Stimulated activated CD4-positive, alpha-beta T cell treated with anti-CD3 and anti-CD28 coated beads, Interleukin-1b, Interleukin-23, amount 100 ng/mL, for 48 hours (primary cell): Measurements from ENCODE around the gene RPS6KA4.
"Not testable (repeated sequence)": the region's sequence is repeated elsewhere in the genome, so short reads cannot be mapped to it uniquely, and the experiment has no call there.

ENCODE experiments used
- DNase-seq: peaks from one replicate; pipeline ENCODE4 v3.0.0-alpha.2; 2020

The RPS6KA4 gene

DNA sequence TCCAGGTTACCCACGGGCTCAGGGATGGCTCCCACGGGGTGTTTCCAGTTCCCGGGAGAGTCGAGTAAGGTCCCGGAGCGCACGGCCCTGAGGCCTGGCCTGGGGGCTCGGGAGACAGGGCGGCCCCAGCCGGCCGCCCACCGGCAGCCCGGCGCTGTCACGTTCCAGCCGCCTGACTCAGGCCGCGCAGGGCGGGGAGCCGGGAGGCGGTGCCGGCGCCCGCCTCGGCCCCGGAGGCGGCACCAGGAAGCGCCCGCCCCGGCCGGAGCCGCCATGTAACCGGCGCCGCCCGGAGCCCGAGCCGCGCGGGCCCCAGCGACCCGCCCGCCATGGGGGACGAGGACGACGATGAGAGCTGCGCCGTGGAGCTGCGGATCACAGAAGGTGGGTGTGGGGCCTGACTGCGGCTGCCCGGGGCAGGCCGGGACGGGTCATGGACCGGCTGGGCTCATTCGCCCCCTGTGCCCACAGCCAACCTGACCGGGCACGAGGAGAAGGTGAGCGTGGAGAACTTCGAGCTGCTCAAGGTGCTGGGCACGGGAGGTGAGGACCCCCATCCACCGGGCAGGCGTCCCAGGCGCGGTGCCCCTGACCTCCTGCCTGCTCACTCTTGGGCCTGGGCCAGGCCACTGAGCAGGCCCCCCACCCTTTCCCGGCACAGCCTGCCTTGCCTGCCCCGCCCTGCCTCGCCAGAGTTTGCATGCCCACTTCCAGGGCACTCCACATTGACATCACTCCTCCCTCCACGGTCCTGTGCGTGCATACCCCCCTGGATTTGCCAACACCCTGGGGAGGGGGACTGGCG lies at the start of gene RPS6KA4:
Gene RPS6KA4, plus strand, starts transcription at position 256 of the 805 bp plus-strand sequence. Its CDS starts 74 bp downstream, at position 330.
- peak; percentile 42 for DNase-seq

DNA sequence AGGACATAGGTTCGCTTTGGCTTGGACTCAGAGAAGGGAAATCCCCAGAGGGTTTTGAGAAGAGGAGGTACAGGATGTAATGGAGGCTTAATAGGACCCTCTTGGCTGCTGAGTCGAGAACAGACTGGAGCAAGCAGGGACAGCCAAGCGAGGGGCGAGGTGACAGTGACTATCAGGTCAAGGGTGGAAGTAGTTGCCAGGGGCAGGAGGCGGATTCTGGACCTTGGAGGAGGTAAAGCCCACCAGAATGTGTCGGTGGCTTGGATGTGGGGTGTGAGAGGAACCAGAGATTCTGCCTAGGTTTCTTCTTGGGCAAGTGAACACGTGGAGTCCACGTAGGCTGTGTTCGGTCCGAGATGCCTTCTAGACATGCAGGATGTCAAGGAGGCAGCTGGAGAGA lies 46.0 kb upstream of the RPS6KA4 start:
- DNase-seq, result no peak

DNA sequence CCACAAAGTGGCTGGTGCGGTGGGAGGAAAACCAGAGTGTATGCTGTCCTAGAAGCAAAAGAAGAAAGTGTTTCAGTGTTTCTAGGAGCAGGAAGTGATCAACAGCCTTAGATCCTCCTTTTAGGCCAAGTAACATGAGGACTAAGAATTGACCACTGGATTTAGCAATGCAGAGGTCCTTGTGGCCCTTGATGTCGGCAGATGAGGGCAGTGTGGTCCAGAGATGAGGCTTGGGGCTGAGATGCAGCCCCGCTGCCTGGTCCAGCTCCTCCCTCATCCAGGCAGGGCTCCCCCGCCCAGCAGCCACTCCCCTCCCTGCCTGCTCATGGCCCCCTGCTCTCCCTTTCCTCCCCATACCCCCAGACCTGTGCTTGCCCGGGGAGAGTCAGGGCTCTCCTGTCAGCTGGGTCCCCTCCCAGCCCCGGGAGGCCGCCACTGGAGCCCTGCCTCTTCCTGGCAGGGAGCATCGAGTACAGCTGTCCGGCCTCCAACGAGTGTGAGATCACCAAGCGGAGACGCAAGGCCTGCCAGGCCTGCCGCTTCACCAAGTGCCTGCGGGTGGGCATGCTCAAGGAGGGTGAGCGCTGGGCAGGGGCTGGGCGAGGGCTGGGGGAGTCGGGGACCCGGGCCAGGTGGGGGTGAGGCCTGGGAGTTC lies 45.3 kb upstream of the RPS6KA4 start:
- no peak for DNase-seq

DNA sequence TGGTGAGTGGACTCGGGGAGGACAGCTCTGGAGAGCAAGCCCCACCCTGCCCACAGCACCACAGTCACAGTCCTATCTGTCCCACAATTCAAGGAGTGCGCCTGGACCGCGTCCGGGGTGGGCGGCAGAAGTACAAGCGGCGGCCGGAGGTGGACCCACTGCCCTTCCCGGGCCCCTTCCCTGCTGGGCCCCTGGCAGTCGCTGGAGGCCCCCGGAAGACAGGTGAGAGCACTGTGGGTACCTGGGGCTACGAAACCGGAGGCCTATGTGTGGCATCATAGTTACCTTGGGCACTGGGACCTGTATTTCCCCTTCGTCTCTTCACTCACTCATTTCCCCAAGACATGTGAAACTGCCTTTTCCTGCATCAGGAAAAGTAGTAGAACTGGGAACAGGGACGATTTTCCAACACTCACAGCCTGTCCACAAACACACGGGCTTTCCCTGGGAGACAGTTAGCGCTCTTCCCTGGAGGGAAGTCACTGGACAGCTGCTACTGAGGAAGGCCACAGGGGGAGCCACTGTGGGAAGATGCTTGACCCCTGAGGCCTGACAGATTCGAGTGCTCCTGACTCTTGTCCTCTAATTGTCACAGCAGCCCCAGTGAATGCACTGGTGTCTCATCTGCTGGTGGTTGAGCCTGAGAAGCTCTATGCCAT lies 44.7 kb upstream of the RPS6KA4 start:
- no peak for DNase-seq

DNA sequence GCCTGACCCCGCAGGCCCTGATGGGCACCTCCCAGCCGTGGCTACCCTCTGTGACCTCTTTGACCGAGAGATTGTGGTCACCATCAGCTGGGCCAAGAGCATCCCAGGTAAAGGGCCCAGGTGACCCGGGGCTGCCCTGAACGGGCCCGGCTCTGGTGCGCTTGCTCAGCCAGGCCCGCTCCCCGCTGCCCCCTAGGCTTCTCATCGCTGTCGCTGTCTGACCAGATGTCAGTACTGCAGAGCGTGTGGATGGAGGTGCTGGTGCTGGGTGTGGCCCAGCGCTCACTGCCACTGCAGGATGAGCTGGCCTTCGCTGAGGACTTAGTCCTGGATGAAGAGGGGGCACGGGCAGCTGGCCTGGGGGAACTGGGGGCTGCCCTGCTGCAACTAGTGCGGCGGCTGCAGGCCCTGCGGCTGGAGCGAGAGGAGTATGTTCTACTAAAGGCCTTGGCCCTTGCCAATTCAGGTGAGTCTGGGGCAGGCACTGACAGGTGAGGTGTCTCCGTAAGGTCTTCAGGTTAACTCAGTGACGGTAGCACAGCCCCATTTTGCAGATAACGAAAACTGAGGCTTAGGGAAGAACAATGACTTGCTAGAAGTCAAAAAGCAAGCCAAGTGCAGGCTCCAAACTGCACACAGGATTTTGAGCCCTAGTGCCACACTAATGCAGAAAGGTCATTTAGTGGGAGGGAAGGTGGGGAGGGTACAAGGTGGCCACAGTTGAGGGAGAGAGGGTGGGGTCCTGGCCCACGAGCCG lies 44.0 kb upstream of the RPS6KA4 start:
- no peak for DNase-seq

DNA sequence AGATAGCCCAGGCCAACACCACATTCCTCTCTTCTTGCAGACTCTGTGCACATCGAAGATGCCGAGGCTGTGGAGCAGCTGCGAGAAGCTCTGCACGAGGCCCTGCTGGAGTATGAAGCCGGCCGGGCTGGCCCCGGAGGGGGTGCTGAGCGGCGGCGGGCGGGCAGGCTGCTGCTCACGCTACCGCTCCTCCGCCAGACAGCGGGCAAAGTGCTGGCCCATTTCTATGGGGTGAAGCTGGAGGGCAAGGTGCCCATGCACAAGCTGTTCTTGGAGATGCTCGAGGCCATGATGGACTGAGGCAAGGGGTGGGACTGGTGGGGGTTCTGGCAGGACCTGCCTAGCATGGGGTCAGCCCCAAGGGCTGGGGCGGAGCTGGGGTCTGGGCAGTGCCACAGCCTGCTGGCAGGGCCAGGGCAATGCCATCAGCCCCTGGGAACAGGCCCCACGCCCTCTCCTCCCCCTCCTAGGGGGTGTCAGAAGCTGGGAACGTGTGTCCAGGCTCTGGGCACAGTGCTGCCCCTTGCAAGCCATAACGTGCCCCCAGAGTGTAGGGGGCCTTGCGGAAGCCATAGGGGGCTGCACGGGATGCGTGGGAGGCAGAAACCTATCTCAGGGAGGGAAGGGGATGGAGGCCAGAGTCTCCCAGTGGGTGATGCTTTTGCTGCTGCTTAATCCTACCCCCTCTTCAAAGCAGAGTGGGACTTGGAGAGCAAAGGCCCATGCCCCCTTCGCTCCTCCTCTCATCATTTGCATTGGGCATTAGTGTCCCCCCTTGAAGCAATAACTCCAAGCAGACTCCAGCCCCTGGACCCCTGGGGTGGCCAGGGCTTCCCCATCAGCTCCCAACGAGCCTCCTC lies 43.1 kb upstream of the RPS6KA4 start:
- DNase-seq, result not testable (repeated sequence)

DNA sequence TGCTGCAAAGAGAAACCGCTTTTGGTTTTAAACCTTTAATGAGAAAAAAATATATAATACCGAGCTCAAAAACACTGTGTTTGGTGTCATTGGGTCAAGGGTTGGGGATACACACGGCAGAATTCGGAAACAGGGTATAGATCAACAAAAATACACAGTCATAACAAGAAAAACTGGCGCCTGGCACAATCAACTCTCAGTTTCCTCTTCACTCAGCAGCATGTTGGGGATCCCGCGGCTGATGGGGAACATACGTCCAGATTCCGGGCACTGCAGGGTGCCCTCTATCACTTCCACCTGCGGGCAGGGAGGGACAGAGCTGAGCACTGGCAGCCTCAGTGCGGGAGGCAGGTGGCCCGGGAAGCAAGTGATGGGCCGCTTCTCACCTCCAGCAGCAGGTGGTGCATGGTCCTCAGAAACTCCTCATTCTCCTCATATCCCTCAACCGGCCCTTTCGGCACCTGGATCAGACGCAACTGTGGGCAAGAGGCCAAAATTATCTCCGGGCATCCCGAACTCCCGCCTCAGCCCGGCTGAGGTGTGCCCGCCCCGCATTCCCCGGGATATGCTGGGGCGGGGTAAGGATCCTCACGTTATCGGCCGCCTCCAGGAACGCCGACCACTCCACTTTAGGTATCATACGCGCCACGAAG lies 42.2 kb upstream of the RPS6KA4 start:
- peak; percentile 35 for DNase-seq

DNA sequence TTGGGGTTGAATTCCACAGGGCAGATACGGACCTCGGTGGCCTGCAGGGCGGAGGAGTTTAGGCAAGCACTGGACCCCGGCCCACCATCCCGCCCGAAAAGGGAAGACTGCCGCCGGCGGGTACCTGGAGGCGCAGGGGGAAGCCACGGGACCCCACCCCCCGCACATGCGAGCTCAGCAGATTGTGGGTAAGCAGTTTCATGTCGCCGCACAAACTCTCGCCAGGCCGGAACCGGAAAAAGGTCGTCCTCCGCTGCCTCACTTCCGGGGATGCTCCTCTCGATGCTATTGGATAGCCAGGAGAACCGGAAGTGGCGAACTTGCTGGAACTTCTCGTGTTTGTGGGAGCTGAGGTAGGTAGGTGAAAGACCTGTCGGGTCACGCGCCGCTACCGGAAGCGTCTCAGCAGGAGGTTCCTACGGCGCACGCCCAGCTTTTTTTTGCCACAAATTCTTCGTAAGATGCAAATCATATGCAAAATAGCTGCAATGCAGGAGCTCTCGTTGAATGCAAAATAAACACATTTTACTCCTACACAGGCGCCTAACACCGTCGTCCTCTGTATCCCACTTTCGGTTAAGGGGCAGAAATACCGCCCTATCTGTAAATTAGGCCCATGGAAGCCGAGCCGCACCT lies 41.5 kb upstream of the RPS6KA4 start, which contains the start of gene TRMT112:
Gene TRMT112, minus strand, starts transcription at position 235 of the 636 bp plus-strand sequence. Its CDS starts 33 bp downstream, at position 202.
- peak; percentile 98 for DNase-seq

DNA sequence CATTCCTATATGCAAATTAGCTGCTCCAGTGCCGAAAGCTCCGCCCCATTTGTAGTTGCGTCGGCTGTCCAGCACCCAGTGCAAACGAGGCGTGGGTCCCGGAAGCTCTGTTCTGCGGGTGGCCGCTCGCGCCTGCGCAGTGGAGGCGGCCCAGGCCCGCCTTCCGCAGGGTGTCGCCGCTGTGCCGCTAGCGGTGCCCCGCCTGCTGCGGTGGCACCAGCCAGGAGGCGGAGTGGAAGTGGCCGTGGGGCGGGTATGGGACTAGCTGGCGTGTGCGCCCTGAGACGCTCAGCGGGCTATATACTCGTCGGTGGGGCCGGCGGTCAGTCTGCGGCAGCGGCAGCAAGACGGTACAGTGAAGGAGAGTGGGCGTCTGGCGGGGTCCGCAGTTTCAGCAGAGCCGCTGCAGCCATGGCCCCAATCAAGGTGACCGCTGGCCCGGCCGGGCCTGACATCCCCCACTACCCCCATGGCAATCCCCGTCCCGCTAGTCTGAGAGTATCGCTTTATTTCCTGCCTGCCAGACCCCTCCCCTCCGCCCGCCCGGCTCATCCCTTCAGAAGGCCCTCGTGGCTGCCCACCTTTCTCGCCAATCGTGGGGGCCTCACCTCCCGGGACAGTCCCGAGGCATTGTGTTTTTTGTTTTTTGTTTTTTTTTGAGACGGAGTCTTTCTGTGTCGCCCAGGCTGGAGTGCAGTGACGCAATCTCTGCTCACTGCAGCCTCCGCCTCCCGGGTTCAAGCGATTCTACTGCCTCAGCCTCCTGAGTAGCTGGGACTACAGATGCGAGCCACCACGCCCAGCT lies 40.8 kb upstream of the RPS6KA4 start, which contains the start of gene PRDX5:
Gene PRDX5, plus strand, starts transcription at position 161 of the 805 bp plus-strand sequence. Its CDS starts 95 bp downstream, at position 256.
- DNase-seq, result peak; percentile 96

DNA sequence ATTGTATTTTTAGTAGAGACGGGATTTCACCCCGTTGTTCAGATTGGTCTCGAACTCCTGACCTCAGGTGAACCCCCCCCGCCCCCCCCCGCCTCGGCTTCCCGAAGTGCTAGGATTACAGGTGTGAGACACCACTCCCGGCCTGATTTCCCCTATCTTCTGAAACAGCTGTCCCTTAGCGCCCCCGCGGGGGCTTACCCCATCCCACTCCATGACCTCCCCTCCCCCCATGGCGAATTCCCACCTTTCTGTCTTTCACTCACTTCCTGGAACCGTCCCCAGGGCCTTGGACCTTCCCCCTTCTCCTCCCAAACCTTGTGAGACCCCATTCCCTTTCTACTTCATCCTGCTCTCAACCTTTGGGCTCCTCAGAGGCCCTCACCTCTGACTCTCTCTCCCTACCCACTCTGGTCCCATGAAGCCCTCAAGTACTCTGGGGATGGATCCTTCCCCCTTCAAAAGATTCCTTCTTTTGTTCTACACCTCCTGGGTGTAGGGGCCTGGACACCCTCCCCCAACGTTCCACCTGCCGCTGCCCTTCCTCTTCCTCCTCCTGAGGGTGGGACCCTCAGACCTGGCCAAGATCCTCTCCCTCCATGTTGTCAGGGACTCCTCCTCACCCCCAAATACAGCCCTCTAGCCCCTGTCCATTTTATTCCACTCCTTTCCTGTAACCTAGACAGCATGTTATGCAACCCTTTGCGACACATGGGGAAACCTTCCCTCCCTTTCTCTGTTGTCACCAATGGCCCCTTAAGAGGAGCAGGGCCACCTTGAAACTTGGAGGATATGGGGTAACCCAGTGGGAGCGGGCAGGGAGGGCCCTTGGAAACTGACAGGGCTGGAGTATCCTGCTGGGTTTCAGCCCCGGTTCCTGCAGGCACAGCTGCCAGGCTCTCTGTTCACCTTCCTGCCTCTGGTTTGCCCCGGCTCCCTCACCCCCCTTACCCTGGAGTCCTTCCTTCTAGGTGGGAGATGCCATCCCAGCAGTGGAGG lies 39.9 kb upstream of the RPS6KA4 start:
- DNase-seq, result no peak

DNA sequence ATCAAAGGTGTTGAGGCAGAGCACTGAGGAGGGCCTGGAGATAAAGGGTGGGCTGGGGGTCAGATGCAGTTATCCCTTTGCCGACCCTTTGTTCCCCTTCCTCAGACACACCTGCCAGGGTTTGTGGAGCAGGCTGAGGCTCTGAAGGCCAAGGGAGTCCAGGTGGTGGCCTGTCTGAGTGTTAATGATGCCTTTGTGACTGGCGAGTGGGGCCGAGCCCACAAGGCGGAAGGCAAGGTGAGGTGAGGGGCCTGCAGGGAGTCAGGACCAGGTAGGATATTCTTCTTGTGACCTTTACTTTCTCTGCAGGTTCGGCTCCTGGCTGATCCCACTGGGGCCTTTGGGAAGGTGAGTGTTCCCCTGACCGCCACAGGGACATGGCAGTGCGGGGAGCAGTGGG lies 38.4 kb upstream of the RPS6KA4 start:
- DNase-seq, result no peak

DNA sequence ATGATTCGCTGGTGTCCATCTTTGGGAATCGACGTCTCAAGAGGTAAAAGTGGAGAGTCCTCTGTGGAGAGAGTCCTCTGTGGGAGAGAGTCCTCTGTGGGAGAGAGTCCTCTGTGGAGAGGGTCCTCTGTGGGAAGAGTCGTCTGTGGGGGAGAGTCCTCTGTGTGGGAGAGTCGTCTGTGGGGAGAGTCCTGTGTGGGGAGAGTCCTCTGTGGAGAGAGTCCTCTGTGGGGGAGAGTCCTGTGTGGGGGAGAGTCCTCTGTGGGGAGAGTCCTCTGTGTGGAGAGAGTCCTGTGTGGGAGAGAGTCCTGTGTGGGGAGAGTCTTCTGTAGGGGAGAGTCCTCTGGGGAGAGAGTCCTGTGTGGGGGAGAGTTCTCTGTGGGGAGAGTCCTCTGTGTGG lies 37.9 kb upstream of the RPS6KA4 start:
- no peak for DNase-seq

DNA sequence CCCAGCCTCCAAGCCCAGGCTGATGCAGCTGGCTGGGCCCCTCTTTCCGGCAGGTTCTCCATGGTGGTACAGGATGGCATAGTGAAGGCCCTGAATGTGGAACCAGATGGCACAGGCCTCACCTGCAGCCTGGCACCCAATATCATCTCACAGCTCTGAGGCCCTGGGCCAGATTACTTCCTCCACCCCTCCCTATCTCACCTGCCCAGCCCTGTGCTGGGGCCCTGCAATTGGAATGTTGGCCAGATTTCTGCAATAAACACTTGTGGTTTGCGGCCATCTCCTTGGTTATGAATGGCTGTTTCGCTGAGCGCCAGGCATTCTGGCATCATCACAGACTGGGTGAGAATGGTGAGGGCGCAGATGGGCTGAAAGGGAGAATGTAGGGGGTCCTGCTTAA lies 37.4 kb upstream of the RPS6KA4 start:
- no peak for DNase-seq

DNA sequence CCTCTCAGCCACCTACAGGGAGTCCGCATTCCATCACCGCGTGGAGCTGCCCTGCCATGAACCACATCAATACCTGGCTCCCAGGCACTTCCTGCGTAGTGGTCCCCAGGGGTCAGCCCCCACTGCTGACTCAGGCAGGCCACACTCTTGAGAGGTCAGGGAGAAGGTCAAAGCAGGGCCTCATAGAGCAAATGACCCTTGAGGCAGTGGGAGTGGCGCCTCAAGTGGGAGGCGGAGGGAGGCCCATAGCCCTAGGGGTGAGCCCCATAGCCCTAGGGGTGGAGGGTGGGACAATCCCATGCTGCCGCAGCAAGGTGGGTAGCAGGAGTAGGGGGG lies 36.1 kb upstream of the RPS6KA4 start:
- DNase-seq, result no peak

DNA sequence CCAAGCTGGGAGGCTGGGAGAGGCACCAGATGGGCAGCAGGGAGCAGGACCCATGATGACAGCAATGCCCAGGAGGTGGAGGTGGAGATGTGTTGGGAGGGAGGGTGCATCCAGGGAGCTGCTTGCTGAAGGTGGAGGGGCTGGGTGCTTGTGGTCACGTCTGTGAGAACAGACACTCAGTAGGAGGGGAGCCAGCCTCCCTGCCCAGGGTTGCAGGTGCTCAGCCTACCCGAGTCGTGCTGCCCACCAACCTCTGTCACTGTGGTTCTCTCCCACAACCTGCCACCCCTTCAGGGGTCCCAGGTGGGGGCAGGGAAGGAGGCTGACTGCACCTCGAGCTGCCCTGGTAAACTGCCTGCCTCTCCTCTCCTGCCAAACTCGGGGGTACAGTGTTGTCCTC lies 35.6 kb upstream of the RPS6KA4 start:
- no peak for DNase-seq

DNA sequence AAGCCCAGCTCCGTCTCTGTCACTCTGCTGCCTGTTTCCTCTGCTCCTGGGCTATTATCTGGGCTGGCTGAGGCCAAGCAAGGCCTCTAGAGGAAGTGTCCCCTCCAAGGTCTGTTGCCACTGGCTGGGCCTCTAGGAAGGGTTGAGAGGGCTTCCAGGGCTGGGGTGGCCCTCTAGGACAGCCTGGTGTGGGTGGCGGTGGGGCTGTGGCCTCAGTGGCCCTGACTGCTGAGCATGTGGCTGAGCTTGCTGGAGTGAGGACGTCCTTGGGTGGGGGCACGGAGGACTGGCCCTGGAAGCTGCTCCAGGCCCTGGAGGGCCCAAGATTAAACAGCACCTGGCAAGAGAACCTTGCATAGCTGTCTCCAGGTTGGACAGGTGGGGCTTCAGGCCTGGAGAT lies 35.0 kb upstream of the RPS6KA4 start:
- DNase-seq, result not testable (repeated sequence)

DNA sequence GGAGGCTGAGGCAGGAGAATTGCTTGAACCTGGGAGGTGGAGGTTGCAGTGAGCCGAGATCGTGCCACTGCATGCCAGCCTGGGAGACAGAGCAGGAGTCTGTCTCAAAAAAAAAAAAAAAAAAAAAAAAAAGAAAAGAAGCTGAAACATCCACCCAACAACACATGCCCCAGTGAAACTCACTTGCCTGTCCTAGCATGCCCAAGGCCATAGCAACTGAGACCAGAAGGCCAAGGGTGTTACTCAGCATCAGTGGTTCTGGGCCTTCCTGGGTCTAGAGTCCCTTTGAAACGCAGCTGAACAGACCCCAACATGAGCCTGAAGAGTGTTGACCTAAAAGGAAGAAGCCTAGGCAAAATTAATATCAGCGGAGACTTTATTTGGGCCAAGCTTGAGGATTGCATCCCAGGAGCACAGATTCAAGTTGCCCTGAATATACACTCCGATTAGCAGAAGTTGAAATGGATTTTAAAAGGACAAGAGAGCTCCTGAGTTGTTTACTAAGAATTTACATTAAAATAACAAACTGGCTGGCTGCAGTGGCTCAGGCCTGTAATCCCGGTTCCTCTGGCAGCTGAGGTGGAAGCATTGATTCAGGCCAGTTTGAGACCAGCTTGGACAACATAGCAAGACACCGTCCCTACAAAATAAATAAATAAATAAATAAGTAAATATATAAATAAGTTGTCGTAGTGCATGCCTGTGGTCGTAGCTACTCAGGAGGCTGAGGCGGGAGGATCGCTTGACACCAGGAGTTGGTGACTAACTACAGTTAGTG lies 34.1 kb upstream of the RPS6KA4 start:
- no peak for DNase-seq

DNA sequence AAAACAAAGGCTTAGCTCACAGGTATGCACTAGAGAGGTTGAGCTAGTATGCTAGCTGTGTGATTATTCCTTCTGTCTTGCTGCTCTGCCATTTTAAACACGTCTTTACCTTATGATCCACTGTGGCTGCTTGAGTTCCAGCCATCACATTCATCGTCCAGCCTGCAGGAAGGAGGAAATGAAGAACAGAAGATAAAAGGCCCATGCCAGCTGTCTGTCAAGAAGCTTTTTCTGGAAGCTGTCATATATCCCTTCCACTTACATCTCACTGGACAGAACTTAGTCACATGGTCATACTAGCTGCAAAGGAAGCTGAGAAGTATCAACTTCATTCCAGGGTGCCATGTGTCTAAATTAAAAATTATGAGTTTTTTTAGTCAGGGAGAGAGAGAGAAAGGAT lies 31.6 kb upstream of the RPS6KA4 start:
- no peak for DNase-seq
